NCI-H2107 treated with DMSO at 0.1 percent for 48 hours (cell line): ENCODE measurements around the gene IQGAP1.
"Not testable (repeated sequence)": the region's sequence is repeated elsewhere in the genome, so short reads cannot be mapped to it uniquely, and the experiment has no call there.

Source experiments
- DNase-seq: peaks from one replicate; lab custom pipeline; 2025; ENCODE audit not compliant: unreplicated experiment; lab: John Stamatoyannopoulos, UW

The IQGAP1 gene

GRCh38 chr15:90407871-90408317 is 19.9 kb downstream of the IQGAP1 start:
- DNase-seq, result no peak

DNA sequence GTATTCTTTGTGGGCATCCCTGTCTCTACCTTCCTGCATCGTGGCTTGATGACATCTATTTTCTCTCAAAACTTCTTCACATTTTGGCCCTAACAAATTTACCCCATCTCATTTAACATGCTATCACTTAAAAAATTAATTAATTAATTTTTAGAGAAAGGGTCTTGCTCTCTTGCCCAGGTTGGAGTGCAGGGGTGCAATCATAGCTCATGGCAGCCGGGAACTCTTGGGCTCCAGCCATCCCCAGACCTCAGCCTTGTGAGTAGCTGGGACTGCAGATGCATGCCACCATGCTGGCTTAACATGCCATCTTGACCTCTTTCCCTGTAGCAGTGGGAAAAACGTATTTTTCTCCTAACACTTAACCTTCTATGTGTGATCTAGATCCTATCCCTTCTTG is 20.6 kb downstream of the IQGAP1 start:
- DNase-seq, result no peak

DNA sequence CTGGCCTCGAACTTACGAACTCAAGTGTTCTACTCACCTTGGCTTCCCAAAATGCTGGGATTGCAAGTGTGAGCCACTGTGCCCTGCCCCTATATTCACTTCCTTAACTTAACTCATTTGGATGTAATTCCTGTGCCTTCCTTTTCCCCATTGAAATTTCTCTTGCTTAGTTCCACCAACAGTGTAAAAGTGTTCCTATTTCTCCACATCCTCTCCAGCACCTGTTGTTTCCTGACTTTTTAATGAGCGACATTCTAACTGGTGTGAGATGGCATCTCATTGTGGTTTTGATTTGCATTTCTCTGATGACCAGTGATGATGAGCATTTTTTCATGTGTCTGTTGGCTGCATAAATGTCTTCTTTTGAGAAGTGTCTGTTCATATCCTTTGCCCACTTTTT is 21.5 kb downstream of the IQGAP1 start:
- not testable (repeated sequence) for DNase-seq

GRCh38 chr15:90410316-90410715 is 22.3 kb downstream of the IQGAP1 start:
- not testable (repeated sequence) for DNase-seq

- no peak for DNase-seq
These were observed 23.1 kb downstream of the IQGAP1 start for GRCh38 chr15:90411176-90411575.

DNA sequence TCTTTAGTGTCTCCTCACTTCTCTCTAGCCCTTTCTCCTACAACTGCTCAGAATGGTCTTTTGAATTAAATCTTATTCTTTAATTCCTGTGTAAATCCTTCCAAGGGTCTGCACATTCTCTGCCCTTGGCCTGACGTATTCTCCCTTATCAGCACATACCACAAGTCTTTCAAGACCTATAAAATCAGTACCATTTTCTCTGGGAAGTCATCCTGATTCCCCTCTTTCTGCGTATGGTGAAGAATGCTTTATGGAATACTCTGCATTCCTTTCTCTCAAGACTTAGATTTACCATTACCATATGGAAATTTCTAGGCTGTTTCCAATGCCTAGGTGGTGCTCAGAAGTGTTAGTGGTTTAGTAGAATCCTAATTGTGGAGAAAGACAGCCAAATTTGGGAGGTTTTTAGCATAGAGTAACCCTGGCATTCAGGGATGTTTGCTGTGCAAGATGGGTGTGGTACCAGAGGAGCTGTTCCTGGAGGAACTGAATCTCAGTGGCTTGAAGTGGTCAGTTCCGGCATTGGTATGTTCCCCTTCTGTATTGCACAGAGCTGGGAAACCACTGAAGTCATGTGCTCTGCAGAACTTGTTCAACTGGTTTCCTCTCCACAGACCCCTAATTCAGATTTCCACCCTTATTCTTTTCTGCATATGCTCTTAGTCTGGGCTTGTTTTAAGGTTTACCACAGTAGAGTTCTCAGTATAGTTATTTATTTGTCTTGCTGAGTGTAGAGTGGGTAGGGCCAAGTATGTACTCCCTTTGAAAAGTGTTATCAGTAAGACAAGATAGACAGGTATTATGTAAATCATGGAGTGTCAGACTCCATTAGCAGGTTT is 24.5 kb downstream of the IQGAP1 start:
- no peak for DNase-seq

DNA sequence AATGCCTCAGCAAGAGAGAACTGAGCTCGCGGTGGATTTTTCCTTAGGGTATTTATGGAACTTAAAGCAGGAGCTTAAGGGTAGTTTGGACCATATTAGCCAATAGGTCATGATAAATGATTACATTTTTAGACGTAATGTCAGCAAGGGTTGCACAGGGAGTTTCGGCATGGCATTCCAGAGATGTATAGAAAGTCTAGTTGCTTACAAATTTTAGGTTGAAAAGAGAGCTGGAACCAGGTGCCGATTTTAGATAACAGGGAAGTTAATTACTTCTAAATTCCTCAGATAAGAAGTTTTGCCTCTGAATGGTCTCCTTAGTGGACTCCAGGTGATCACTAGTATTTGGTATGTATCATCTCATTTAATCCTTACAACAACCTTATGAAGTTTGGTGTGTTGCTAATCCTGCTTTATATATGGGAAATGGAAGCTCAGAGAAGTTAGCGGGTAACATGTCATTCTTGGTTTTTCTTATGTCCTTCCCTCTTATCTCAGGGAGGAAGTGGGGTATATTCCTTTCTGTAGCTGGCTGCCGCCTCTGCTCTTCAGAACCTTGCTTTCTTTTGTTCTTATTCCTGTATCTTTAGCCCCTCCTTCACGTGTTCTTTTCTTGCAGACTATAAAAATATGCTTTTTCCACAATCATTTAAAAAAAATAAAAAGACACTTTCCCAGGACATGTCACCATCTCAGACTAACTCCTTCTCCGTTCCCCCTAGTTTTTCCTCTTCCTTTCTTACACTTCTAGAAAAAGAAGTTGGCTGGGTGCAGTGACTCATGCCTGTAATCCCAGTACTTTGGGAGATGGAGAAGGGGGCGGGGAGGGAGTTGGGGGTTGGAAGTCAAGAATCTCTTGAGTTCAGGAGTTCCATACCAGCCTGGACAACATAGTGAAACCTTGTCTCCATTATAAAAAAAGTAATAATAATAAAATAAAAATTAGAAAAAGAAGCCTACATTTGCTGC is 25.7 kb downstream of the IQGAP1 start:
- no peak for DNase-seq

GRCh38 chr15:90414408-90415028 is 26.5 kb downstream of the IQGAP1 start:
- no peak for DNase-seq

- DNase-seq, result not testable (repeated sequence)
These were observed 28.0 kb downstream of the IQGAP1 start for GRCh38 chr15:90416052-90416451.

- no peak for DNase-seq
These were observed 30.6 kb downstream of the IQGAP1 start for GRCh38 chr15:90418627-90419026.

GRCh38 chr15:90419206-90419605 is 31.2 kb downstream of the IQGAP1 start:
- DNase-seq, result no peak

GRCh38 chr15:90419738-90420406 is 31.8 kb downstream of the IQGAP1 start:
- DNase-seq, result no peak

- no peak for DNase-seq
These were observed 32.4 kb downstream of the IQGAP1 start for GRCh38 chr15:90420451-90420850.

GRCh38 chr15:90421527-90421926 is 33.5 kb downstream of the IQGAP1 start:
- no peak for DNase-seq

DNA sequence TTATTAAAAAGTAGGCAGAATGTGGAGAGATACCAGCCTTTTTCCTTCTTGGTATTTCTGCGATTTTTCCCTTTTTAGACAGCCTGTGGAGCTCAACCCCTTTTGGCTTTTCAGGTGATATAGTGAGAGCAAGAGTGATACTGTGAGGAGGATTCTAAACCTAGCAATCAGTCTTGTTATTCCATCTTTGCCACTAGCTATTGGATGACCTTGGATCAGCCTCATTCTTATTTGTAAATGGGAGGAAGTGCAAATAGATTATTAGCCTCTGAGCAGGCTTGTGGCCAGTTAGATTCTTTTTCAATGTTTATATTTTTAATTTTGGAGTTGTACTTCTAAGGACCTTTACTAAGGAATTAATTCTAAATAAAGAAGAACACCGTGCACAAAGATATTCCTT is 34.0 kb downstream of the IQGAP1 start:
- DNase-seq, result no peak

DNA sequence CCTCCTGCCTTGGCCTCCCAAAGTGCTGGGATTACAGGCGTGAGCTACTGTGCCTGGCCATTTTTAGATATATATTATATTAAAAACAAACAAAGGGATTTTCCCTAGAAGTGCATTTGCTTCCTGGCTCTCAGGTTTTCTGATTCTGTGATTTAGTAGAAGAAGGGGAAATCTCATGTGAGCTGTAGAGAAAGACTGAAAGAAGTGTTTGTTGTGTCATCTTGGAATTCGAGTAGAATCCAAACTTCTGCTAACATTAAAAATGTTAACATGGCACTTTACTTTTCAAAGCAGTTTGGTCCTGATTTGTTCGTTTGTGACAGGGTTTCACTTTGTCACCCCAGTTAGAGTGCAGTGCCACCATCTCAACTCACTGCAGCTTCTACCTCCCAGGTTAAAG is 34.9 kb downstream of the IQGAP1 start:
- no peak for DNase-seq

DNA sequence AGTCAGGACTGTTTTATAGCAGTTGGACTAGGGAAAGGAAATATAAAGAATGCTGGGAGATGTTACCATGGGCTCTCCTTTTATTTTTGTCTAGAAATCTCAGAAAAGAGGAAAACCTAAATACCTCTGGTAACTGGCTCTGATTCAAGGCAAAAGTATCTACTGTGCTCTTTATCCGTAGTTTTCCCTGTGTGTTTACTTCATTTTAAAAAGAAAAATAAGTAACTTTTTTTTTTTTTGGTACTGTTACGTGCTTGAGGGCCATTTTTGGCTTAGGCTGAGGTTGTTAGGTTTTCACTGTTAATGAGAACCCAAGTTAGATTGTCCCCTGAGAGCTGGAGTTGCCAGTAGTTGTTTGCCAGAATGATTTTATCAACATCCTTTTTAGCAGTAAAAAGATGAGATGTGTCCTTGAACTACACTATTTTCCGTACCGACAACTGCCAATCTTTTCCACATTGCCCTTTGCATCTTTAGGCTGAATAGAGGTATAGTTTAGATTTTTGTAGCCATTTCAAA is 35.8 kb downstream of the IQGAP1 start:
- DNase-seq, result no peak

DNA sequence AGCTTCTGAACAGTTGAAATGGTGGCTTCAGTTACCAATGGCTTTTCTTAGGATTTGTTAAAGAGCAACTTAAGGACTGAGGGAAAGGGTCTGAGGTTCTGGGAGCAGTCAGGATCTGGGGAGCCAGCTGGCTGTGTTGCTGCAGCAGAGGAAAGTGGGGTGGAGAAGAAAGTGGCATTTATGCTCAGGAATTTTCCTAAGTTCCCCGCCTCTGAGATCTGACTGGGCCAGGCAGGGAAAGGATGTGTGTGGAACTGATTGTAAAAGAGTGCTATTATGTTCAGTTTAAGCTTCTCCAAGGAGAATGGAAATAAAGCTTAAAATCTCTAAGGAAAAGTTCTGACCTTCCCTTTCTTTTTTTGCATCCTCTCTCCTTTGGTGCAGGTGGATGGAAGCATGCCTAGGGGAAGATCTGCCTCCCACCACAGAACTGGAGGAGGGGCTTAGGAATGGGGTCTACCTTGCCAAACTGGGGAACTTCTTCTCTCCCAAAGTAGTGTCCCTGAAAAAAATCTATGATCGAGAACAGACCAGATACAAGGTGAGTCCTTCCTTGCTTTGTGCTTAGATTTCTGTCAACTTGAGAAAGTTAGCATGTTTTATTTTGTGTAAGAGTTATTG is 37.8 kb downstream of the IQGAP1 start:
- no peak for DNase-seq

- DNase-seq, result no peak
These were observed 39.1 kb downstream of the IQGAP1 start for GRCh38 chr15:90427185-90427584.

GRCh38 chr15:90432253-90432652 is 44.2 kb downstream of the IQGAP1 start:
- no peak for DNase-seq
